GM19023 (cell line): Measurements from ENCODE around the gene CHD2.
A peak's percentile ranks its signal among the peaks of the same experiment; 100 is the strongest.
"Not testable (repeated sequence)": the region's sequence is repeated elsewhere in the genome, so short reads cannot be mapped to it uniquely, and the experiment has no call there.

ENCODE experiments used
- ATAC-seq: cut with Tn5 transposase; IDR thresholded peaks from one replicate; pipeline ENCODE4 v1.9.1; 2021; ENCODE audit warnings: mild to moderate bottlenecking, moderate library complexity; ENCODE audit not compliant: unreplicated experiment

Gene CHD2

DNA sequence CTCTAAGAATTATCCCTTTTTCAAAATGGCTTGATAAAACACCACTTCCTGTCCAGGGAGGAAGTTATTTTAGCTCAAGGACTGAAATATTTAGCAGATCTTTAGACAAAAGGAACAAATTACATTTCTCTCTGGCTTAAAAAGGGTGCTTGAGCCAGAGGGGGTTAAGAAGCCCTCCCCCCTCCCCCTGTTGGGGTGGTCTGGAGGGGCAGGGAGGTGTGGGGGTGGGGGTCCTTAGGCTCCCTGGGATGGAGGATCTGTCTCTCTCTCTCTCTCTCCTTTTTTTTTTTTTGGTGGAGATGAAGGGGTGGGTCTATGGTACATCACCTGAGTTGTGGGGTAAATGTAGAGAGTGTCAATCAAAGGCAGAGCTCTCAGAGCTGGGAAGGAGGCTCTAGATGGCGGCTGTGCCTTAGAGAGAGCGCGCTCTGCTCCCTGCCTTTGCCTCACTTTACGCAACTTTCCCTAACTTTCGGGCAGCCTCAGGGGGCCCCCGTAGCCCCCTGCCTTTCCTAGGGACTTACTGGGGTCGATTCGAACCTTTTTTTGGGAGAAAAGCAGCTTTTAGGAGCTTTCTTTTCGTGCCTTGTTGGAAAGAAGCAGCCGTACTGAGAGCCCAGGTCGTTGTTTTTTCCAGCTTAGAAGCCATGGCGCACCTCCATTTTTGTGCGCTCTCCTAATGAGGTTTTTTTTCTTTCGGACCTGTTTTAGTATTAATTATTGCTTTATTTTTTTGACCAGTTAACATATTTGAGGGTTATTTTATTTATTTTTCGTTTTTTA lies at the start of gene CHD2:
TSS of gene CHD2 (plus strand) at position 377 of the 783 bp plus-strand sequence. CDS start 914 bp downstream, outside the sequence.
- peak; percentile 70 for ATAC-seq

DNA sequence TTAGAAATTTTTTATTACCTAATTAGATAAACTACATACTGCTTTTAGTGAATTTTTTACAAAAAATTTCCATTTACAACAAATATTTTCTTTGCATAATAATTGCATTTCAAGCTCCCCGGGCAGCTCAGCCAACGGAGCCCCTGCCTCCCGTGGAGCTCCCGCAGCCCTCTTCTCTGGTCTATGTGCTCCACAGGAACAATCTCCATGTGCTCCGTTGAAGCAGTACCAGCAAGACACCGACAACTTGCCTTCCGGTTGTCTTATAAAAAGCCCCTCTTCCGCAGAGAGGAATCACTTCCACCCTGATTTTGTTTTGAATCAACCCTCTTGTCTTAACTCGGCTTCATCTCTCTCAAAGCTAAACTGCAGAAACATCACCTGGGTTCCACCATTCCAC lies 46.9 kb upstream of the CHD2 start:
- ATAC-seq, result no peak

DNA sequence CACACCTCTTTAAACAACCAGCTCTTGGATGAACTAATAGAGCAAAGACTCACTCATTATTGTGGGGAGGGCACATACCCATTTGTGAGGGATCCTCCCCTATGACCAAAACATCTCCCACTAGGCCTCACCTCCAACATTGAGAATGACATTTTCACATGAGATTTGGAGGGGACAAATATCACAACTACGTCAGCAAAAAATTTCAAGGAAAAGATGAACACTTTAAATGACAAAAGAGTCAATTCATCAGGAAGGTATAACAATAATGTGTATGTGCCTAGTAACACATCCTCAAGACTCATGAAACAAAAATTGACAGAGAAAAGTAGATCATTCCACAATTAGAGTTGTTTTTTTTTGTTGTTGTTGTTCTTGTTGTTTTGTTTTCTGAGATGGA lies 38.4 kb upstream of the CHD2 start:
- ATAC-seq, result no peak

DNA sequence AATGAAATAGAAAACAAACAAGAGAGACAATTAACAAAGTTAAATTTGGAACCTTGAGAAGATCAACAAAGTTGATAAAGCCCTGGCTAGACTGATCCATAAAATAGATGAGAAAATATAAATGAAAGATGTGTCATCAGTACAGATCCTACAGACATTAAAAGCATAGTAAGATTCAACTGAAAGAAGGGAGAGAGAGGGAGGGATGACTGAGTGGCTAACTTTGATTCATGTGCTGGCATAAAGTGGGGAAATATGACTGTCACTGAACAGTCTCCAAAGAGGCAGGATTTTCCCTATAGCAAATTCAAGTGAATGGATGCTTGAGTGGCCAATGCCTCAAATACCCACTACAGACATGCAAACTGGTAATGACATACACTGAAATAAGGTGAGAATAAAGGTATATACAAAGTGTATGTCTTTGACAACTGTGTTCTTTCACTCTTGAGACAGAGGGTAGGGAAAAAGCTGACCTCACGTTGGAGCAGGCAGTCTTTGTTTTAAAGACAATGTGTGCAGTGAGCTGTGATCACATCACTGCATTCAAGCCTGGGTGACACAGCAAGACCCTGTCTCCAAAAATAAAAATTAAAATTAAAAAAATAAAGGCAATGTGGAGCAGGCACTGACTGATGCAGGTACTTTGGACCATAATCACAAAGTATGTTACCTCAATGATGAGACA lies 35.9 kb upstream of the CHD2 start:
- no peak for ATAC-seq

DNA sequence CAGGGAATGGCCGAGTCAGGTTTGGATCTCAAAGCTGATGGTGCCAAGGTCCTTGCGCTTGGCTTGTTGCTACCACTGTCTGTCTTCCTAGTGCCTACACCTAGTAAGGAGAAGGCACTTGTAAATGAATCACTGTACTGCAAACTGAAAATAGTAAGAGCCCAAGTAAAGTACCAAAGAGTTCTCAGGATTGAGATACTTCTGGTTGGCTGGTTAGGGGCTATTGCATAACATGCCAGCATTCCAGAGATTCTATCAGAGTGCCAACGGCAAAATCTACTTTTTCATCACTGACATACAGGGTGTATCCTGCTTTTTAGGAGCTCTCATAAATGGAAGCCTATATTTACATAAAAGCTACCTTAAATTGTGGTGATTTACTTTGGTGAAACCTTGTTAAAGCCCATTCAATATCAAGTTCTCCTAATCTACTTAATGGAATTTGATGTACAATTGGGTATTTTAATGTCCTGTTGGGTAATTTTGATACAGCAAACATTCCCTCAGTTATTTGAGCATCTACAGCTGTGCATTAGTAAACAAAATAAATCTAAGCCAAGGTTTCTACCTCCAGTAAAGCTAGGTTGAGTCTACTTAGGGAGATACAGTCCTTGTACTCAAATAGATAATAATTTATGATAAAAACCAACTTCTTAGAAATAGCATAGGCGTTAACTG lies 30.7 kb upstream of the CHD2 start:
- ATAC-seq, result no peak

DNA sequence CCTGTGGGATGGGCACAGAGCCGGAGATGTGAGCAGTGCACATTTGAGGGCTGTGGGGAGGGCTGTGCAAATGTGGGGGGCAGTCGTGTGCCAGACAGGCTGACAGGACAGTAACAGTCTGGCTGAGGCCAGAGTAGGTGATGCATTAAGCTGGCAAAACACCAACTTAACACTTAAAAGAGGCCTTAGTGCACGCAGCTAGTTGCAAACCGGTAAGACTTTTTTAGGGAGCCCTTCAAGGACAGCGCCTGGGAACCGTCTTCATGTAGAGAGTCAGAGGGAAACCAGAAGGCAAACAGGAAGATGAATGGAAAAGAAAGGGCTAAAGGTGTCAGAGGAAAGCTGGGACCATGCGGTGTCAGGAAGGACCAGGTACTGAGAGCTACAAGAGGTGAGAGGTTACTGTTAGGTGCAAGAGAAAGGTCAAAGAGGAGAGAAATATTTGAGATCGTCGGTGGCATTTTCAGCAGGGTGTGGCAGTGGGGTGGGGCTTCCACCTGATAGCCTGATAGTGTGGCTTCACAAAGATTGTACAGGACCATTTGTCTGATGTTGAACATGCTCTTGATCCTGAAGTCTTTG lies 30.0 kb upstream of the CHD2 start:
- ATAC-seq, result no peak

DNA sequence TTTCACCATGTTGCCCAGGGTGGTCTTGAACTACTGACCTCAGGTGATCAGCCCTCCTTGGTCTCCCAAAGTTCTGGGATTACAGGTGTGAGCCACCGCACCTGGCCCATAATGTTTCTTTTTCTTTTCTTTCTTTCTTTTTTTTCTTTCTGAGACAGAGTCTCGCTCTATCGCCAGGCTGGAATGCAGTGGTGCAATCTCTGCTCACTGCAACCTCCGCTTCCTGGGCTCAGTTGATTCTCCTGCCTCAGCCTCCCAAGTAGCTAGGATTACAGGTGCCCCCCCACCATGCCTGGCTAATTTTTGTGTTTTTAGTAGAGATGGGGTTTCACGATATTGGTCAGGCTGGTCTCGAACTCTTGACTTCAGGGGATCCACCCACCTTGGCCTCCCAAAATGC lies 27.2 kb upstream of the CHD2 start:
- not testable (repeated sequence) for ATAC-seq

DNA sequence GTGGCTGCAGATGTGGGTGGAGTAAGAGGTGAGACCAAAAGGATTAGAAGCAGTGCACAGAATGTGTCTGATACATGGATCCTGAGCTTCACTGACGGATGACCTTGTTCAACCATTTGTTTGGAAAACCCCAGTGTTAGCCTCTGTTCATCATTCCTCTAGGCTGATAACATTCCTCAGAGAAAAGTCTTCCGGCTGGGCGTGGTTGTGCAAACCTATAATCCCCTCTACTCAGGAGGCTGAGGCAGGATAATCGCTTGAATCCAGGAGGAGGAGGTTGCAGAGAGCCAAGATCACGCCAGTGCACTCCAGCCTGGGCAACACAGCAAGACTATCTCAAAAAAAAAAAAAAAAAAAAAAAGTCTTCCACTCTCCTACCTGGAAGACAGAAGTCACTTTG lies 23.1 kb upstream of the CHD2 start:
- no peak for ATAC-seq

DNA sequence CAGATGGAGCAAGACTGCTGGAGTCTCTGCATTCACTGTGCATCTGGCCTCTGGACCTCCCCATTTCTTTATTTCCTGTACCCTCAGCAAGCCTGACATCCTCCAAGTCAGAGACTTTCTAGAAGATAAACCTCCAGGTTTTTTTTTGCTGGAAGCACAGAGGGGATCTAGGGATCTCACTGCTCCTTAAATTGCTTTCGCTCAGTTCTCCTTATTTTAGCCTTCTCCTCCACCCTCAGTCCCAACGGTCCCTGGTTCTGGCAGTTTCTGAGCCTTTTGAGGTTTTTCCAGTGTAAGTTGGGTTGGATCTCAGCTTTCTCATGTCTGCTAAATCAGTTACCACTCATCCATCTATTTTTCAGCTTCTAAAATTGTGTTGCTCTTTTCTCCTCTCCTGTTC lies 22.7 kb upstream of the CHD2 start:
- ATAC-seq, result no peak

DNA sequence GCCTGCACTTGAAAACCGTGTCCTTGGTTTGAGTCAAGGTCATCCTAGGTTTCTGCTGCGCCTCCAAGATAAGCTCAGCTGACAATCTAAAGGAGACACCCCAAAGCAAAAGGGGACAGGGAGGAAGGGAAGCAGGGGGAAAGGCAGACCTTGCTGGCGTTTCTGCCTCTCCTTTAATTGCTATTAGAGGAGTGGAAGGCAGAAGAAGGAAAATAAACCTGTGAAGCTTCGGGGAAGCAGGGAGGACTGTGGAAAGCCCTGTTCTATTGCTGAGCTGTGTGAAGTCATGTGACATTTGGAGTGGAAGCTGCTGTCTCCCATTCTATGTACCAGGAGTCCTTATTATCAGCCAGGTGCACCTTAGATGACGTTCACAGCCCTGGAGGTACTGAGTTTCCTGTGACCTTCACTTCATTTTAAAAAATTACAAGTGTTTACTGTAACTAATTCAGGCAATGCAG lies 21.5 kb upstream of the CHD2 start:
- ATAC-seq, result no peak

DNA sequence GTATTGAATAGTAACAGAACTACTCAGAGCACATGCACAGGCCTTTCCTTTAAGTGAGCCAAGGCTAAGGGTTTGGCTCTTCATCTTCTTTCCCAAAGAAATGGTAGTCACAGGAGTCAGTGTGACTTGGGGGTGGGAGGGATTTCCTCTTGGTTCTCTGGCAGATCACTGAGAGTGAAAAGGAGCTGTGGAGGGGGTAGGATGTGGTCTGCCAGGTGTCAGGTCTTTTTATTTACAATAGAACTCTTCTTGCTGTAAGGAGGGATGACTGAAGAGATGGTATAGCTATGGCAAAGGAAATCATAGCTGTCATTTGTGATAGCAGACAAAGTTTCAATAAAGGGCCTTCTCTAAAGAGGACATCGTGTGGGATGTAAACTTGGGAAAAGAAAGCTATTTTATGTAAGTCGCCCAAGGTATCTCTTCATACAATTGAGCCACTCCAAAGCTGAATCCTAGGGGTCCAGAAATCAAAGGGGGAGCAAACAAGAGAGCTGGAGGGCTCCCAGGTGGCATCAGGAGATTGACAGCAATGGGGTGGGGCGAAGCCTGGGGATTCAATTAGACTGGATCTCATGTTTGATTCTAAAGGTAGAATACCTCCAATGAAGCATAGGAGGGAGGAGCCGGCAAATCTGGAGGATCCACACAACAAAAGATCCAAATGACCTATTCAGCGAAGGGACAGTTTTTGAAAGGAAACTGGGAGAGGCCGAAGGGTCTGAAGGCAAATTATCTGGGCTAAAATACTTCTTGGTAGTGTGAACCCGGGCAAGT lies 20.0 kb upstream of the CHD2 start:
- no peak for ATAC-seq

DNA sequence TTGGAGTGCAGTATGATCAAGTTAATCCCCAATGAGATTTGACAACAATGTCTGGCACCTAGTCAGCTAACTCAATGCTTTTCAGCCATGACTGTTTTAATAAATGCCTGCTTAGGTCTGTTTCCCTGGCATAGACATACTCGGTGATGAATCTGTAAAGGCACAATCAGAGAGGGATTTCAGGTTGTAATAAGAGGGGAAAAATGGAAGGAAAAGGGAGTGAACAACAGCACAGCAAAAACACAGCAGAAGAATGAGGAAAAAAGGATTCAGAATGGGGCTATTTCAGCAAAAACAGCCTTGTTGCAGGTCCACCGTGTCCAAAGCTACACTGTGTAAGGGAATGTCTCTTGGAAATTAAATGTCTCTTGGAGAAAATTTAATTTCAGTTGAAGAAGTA lies 19.3 kb upstream of the CHD2 start:
- no peak for ATAC-seq

DNA sequence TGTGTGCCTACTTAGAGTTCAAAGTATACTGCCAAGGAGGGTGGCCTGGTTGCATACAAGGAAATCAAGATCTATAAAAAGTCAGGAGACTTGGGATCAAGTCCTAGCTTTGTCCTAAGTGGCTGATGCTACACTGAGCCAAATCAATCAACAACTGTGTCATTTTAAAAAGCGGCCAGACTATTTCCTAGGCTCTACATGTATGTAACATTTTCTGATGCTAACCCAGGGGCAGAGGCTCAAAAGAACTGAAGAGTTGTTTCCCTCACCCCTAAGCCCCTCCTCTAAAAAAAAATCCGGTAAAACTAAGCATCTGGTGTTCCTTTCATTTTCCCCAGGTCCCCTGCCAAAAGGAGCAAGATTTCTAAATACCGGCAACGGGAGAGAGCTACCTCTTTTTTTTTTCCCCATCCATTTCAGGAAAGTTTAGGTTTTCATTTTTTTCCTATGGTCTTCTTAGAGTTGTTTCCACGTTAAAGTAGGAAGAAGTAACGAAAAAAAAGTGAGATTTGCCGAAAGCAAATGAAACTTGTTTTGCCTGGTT lies 18.8 kb upstream of the CHD2 start:
- ATAC-seq, result no peak

DNA sequence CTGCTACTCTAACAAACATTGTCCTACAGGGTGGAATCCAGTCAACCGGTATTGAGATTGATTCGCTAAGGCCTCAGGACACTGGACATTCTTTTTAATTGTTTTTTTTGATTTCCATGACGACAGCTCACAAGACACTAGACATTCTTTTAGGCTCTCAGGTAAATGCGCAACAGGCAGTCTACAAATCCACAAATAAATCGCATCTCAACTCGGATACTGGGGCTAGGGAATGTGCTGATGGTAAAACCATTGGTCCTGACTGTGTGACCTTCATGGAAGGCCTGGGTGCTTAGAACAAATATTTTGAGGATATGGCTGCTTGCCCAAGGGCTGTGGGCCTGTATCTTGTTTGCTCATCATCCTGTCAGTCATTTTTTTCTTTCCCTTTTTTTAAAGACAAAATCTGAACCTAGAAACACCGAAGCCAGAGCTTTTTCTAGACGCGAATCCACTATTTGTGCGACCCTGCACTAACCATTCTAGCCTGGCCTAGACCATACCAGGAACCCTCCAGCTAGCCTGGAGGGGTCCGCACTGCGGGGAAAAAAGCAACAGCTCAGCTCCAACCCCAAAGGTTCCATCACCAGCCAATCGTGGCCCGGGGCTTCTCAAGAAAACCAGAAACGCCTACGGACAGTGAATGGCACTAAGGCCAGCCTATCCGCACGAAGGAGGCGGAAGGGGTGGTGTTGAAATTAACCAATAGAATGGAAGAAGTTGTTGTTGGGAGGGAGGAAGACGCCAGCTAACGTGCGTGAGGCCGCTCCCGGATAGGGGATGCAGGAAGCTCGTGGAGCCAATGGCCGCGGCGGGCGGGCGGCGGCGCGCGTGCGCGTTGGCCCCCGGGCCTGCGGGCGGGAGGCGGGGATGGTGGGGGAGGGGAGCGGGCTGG lies 18.1 kb upstream of the CHD2 start:
- ATAC-seq, result peak; percentile 90

DNA sequence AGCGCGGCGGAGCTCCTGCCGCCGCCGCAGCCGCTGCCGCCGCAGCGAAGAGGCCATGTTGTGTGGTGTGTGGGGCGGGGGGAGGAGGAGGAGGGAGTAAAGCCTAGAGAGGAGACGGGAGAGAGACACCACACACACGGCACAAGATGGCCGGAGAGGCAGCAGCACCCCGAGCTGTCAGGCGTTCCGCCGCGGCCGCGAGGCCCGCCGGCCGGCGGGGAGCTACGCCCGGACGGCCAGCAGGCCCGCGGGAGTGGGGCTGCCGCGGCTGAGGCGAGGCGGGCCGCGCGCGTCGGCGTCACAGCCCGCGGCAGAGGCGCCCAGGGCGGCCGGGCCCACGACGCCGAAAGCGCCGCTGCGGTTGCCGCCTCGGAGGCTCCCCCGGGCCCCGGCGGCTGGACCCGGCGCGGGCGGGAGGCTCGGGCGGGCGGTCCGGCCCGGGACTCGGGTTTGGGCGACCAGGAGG lies 17.4 kb upstream of the CHD2 start:
- peak; percentile 75 for ATAC-seq

DNA sequence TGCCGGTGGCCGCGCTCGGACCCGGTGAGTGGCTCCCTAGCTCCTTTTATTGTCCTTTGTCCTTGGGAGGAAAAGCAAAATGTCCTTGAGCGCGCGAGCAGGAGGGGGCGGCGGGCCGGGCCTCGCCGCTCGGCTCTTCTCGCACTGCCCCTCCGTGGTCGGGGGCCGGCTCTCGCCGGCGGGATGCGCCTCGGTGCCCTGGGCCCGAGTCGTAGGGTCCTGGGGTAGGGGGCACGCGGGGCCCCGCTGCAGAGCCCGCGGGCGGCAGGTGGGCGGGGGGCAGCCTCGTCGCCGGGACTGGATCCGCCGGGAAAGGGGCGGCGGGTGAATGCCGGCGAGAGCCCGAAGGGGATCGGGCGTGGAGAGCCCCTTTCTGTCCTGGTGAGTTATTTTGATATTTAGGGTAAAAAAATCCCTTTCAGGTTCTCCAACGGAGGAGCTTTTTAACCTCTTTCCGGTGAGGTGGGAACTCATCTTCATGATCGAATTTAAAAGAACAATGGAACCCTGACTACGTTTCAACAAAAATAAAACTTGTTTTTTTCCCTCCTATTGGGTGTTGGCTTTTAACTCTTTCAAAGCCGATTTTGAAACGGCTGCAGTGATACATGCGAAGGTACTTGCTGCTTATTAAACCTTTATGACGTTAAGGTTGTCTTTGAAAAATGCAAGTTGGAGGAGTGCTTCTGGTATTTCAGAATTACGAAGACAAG lies 16.8 kb upstream of the CHD2 start:
- ATAC-seq, result peak; percentile 2

DNA sequence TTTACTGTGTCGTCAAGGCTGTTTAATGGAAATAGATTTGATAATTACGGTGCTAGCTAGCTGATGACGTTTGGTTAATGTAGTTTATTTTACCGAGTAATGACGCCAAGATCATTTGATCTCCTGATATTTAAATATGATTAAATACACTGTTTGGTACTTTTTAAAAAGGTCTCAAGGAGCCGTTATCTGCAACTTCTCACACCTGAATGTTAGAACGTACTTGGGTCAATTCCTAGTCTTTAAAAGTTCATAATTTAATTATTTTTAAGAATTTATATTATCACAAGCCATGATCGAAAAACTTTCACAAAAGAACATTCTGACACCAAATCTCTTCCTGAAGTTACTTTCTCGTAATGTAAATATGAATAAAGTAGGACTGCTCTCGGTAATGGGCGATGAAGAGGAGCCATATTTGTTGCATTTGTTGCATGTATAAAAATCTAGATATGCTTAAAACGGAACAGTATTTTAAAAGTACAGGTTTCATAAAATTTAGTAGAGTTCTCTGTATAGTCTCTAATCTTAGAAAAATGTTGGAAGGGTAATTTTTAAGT lies 16.2 kb upstream of the CHD2 start:
- no peak for ATAC-seq
